GM10266 (cell line): ENCODE results near the gene LRMDA.

Experiments used
- DNase-seq: peaks from one replicate; pipeline ENCODE4 v3.0.0; 2012; ENCODE audit errors: extremely low spot score
- CTCF ChIP-seq: IDR thresholded peaks from 2 replicates; pipeline ENCODE4 v1.5.1; 2012; ENCODE audit warnings: mild to moderate bottlenecking, low read depth; ENCODE audit not compliant: control insufficient read depth, insufficient read depth; ENCODE audit errors: missing control alignments

Gene LRMDA

GRCh38 chr10:75542084-75542483 lies 110.7 kb downstream of the LRMDA start:
- DNase-seq = no peak
- TF ChIP-seq CTCF = no peak

DNA sequence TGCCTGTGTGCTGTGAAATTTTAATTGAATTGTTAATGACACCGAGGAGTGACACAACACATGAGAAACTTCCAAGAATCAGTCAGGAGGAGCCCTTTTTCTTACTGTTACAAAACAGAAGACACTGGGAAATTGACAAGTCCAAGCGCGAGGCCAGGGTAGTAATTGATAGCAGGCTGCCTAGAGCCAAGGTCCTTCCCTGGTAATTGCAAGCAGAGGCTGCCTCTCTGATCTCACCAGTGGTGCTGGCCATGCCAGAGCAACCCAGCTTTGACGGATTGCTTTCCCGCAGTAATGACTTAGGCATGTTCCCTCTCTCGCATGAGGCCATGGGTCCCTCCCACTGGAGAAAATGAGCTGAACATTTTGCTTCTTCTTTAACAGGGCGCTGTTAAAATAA lies 111.5 kb downstream of the LRMDA start:
- TF ChIP-seq CTCF = no peak
- no peak for DNase-seq

DNA sequence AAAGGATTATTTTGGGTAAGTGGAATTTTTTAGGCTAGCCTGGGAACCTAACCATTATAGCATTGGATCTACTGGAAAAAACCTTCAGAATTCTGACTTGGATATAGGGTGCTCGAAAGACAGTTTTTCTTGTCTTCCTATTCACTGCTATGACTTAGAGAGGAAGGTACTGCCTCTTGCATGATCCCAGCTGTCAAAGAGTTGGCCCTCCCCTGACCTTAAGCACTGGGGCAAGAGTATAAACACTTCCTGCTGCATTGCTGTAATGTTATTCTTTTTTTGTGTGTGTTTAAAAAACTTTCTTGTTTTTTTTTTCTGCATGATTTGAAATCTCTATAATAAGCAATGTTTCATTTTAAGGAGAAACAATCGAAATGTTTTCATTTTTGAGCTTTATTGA lies 113.0 kb downstream of the LRMDA start:
- TF ChIP-seq CTCF = no peak
- DNase-seq = no peak

- no peak for TF ChIP-seq CTCF
- no peak for DNase-seq
These were observed 113.7 kb downstream of the LRMDA start for GRCh38 chr10:75544993-75545706.

DNA sequence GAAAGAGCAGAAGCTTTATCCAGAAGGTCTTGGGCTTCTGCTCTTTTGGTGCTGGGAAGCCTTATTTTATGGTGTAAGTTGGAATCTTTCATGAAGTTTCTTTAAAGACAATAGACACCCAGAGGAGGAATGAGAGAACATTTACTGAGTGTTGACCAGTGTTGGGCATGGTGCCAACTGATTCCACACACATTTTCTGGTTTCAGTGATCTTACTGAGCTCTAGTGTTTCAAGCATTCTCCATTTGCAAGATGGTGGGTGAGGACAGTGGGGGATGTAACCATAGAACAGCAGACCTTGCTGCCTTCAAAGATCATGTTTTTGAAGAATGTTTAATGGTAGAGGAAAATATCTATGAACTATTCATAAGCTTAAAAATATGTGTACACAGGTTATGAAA lies 114.6 kb downstream of the LRMDA start:
- no peak for DNase-seq
- no peak for TF ChIP-seq CTCF

- DNase-seq = no peak
- TF ChIP-seq CTCF = no peak
These were observed 116.2 kb downstream of the LRMDA start for GRCh38 chr10:75547391-75548298.

- TF ChIP-seq CTCF = no peak
- DNase-seq = no peak
These were observed 116.9 kb downstream of the LRMDA start for GRCh38 chr10:75548356-75548755.
